ENCODE results near the gene CLMP. TPM values are rescaled to one million over a fixed set of nuclear protein-coding genes. Genes with fewer than 3 reads are reported as not detected.
A peak's percentile ranks its signal among the peaks of the same experiment; 100 is the strongest.

The CLMP gene
- total RNA-seq, 1 donor: 147 TPM

DNA sequence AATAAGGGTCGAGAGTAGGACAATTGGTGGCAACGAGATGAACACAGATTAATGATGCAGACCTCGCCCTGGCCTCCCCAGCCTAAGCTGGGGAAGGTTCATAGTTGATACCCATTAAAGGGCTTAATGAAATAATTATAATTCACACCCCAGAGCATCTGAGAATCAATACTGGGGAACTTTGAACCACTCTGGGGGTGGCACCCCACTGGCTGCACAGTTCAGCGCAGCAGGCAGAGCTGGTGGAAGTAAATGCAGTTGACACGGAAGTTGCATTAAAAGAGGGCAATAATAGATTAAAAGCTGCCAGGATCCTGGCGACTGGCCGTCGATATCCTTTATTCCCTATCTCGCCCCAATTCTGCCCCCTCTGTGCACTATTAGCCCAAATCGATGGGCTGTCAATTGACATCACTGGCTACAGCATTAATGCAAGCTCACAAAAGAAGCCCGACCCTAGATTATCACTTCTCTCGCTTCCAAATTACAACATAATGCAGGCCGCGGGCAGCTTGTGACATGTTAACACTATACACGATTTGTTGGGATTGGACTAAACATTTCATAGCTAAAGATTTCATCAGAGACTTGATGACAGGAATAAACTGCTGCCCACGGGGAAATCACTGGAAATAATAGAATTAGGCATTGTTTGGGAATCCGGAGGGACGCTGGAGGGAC is 147.6 kb downstream of the CLMP start:
- DNase-seq (ENCODE audit: low read depth): no peak
- H3K4me3 ChIP-seq (ENCODE audit: low read depth, low read length): no peak overlapping the region
- TF ChIP-seq, protein P1, sequence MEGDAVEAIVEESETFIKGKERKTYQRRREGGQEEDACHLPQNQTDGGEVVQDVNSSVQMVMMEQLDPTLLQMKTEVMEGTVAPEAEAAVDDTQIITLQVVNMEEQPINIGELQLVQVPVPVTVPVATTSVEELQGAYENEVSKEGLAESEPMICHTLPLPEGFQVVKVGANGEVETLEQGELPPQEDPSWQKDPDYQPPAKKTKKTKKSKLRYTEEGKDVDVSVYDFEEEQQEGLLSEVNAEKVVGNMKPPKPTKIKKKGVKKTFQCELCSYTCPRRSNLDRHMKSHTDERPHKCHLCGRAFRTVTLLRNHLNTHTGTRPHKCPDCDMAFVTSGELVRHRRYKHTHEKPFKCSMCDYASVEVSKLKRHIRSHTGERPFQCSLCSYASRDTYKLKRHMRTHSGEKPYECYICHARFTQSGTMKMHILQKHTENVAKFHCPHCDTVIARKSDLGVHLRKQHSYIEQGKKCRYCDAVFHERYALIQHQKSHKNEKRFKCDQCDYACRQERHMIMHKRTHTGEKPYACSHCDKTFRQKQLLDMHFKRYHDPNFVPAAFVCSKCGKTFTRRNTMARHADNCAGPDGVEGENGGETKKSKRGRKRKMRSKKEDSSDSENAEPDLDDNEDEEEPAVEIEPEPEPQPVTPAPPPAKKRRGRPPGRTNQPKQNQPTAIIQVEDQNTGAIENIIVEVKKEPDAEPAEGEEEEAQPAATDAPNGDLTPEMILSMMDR (IDR thresholded peaks at IDR 0.05; ENCODE audit: insufficient read depth, low read depth, low read length): no peak

DNA sequence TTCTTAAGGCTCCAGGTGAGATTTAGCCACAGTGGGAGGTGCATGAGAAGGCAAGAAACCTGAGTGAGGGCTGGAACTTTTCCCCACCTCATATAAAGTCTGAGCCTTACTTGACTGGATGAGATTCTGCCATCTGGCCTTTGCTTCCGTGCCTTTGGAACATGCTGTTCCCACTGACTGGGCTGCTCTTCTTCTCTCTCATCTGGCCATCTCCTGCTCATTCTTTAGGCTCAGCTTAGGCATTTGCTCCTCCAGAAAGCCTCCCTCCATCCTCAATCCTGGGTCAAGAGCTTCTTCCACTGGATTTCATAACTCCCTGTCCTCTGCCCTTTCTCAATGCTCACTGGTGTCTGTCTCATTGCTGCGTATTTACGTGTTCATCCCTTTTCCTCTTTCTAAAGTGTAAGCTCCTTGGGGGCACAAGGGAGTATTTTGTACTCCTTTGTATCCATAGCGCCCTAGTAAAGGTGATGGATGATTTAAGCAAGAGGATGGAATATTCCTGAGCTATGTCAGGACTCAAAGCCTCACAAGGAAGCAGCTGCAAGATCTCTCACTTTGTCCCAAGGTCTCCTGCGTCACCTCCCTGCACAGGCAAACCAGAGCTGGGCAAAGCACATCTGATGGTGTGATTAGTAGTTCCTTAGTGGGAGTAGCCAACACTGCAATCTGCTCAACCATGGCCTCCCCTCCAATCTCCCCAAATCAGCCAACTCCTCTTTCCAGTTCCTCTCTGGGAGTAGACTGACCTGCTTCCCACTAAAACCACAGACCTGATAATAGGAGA is 148.4 kb downstream of the CLMP start:
- peak; percentile 57 for DNase-seq (ENCODE audit: low read depth)
- no peak overlapping the region for H3K4me3 ChIP-seq (ENCODE audit: low read depth, low read length)
- TF ChIP-seq, protein P1 (IDR thresholded peaks at IDR 0.05; ENCODE audit: insufficient read depth, low read depth, low read length): no peak

DNA sequence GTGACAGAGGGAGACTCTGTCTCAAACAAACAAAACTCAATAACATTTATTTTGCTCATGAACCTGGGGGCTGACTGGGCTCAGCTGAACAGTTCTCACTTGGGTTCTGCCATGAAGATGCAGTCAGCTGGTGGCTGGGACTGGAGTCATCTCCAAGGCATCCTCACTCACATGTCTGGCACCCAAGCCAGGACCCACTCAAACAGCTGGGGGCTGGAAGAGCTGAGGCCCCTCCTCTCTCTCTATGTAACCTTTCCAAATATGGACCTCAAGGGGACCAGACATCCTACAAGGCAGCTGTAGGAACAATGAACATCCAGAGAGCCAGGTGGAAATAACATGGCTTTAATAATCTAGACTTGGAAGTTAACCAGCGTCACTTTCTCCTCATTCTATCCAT is 149.9 kb downstream of the CLMP start:
- TF ChIP-seq, protein P1 (IDR thresholded peaks at IDR 0.05; ENCODE audit: insufficient read depth, low read depth, low read length): no peak
- no peak overlapping the region for H3K4me3 ChIP-seq (ENCODE audit: low read depth, low read length)
- no peak for DNase-seq (ENCODE audit: low read depth)

DNA sequence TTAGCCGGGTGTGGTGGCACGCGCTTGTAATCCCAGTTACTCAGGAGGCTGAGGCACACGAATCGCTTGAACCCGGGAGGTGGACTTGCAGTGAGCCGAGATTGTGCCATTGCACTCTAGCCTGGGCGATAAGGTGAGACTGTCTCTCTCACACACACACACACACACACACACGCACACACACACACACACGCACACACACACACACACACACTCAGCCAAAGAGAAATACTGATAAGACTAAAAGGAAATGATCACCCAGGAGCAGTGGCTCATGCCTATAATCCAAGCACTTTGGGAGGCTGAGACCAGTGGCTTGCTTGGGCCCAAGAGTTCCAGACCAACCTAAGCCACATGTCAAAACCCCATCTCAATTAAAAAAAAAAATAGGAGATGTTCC is 153.9 kb downstream of the CLMP start:
- TF ChIP-seq, protein P1 (IDR thresholded peaks at IDR 0.05; ENCODE audit: insufficient read depth, low read depth, low read length): no peak
- no peak for DNase-seq (ENCODE audit: low read depth)
- H3K4me3 ChIP-seq (ENCODE audit: low read depth, low read length): no peak overlapping the region

DNA sequence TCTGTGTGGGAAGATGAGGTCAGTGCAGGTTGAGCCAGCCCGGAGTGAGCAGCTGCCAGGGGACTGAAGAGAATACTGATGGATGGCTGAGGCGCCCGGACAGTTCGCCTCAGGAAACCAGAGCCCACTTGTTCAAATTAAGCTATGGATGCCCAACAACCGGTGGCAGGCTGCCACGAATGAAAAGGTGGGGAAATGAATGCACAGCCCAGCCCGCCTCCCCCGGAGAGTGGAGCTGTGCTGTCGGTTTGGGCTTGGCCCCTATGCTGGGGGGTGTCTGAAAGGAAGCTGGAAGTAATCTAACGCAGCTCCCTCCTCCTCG is 155.0 kb downstream of the CLMP start:
- TF ChIP-seq, protein P1 (IDR thresholded peaks at IDR 0.05; ENCODE audit: insufficient read depth, low read depth, low read length): no peak
- DNase-seq (ENCODE audit: low read depth): no peak
- H3K4me3 ChIP-seq (ENCODE audit: low read depth, low read length): no peak overlapping the region

DNA sequence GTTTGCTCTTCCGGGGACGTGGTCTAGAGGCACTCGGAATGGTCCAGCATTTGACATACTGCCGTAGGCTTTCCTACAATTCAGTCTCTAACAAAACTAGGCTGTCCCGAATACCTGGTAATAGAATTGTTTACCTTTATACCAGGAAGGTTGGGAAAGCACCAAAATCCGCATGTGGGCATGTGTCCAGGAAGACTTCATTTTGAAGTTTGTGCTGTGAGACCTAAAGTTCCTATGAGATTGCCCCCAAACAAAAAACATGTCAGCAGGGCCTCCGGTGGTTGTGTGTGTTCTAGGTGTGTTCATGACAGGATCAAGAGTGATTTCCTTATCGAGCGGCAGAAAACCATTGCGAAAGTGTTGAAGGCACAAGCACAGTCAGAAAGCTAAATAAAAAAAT is 159.2 kb downstream of the CLMP start:
- no peak for DNase-seq (ENCODE audit: low read depth)
- H3K4me3 ChIP-seq (ENCODE audit: low read depth, low read length): no peak overlapping the region
- TF ChIP-seq, protein P1 (IDR thresholded peaks at IDR 0.05; ENCODE audit: insufficient read depth, low read depth, low read length): no peak
